ENCODE measurements around the gene NRN1.

The NRN1 gene

GRCh38 chr6:5992551-5993225, 14.0 kb downstream of the NRN1 start:
- no peak overlapping the region for H3K4me3 ChIP-seq (replicated peaks; ENCODE audit: low read depth, low read length)
- TF ChIP-seq CTCF (IDR thresholded peaks at IDR 0.05; ENCODE audit: low read depth, low read length, missing control alignments) = no peak
- no peak for DNase-seq (ENCODE audit: extremely low read depth, low read depth)

- TF ChIP-seq CTCF (IDR thresholded peaks at IDR 0.05; ENCODE audit: low read depth, low read length, missing control alignments) = no peak
- DNase-seq (ENCODE audit: extremely low read depth, low read depth) = no peak
These were observed 15.9 kb downstream of the NRN1 start for GRCh38 chr6:5990786-5991185.

GRCh38 chr6:5989141-5989723, 17.5 kb downstream of the NRN1 start:
- no peak overlapping the region for H3K4me3 ChIP-seq (replicated peaks; ENCODE audit: low read depth, low read length)
- TF ChIP-seq CTCF (IDR thresholded peaks at IDR 0.05; ENCODE audit: low read depth, low read length, missing control alignments) = no peak
- no peak for DNase-seq (ENCODE audit: extremely low read depth, low read depth)

More at GRCh38 chr6:5990786-5991185, 15.9 kb downstream of the NRN1 start:
- H3K4me3 ChIP-seq (replicated peaks; ENCODE audit: low read depth, low read length) = no peak overlapping the region

- DNase-seq (ENCODE audit: extremely low read depth, low read depth) = no peak
- no peak overlapping the region for H3K4me3 ChIP-seq (replicated peaks; ENCODE audit: low read depth, low read length)
- TF ChIP-seq CTCF (IDR thresholded peaks at IDR 0.05; ENCODE audit: low read depth, low read length, missing control alignments) = no peak
These were observed 19.9 kb downstream of the NRN1 start for GRCh38 chr6:5986861-5987260.

GRCh38 chr6:5984150-5985089, 22.3 kb downstream of the NRN1 start:
- no peak for DNase-seq (ENCODE audit: extremely low read depth, low read depth)
- TF ChIP-seq CTCF (IDR thresholded peaks at IDR 0.05; ENCODE audit: low read depth, low read length, missing control alignments) = no peak
- no peak overlapping the region for H3K4me3 ChIP-seq (replicated peaks; ENCODE audit: low read depth, low read length)

- H3K4me3 ChIP-seq (replicated peaks; ENCODE audit: low read depth, low read length) = no peak overlapping the region
- DNase-seq (ENCODE audit: extremely low read depth, low read depth) = no peak
- no peak for TF ChIP-seq CTCF (IDR thresholded peaks at IDR 0.05; ENCODE audit: low read depth, low read length, missing control alignments)
These were observed 25.3 kb downstream of the NRN1 start for GRCh38 chr6:5981126-5982026.
